ENCODE data around the gene ERICH6. TPM values are rescaled to one million over a fixed set of nuclear protein-coding genes. Genes with fewer than 3 reads are reported as not detected.

ERICH6 gene
- total RNA-seq (2021): not detected in 2 replicates
- Bru-seq, nascent RNA: percentile 31 among the genes with signal in this experiment
- percentile 31 among the genes with signal in this experiment for BruChase-seq, experiment 1, labeled RNA remaining after a 2-hour chase
- BruChase-seq, experiment 2, labeled RNA remaining after a 6-hour chase: percentile 15 among the genes with signal in this experiment
- long read RNA-seq: 0 reads

DNA sequence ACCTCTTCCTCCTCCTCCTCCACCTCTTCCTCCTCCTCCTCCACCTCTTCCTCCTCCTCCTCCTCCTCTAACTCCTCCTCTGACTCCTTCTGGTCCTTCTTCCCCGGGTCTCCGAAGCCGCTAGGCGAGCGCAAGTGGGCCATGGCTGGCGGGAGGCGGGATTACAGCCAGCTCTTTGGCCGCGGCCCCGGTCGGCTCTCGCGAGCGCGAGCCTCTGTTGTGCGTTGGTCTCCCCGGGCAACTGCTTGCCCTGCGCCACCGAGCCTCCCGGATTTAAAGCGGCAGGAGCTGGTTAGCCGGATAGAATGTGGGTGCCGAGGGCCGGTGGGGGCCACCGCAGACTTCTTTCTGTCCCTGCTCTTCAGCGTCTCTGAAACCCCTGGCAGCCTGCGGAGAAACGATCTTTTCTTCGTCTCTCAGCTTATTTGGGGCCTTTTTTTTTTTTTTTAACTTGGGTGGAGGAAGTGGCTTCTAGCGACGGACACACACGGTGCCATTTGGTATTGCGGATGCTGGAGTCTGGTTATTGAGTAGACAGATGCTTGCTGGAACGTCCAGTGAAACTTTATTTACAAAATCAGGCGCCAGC is at the start of gene ERICH6:
Gene ERICH6, minus strand, starts transcription at position 165 of the 589 bp plus-strand sequence. Its CDS starts 22 bp downstream, at position 143.
- TF ChIP-seq EZH2 (IDR thresholded peaks at IDR 0.05; ENCODE audit: low read depth): no peak
- TF ChIP-seq, protein P1, sequence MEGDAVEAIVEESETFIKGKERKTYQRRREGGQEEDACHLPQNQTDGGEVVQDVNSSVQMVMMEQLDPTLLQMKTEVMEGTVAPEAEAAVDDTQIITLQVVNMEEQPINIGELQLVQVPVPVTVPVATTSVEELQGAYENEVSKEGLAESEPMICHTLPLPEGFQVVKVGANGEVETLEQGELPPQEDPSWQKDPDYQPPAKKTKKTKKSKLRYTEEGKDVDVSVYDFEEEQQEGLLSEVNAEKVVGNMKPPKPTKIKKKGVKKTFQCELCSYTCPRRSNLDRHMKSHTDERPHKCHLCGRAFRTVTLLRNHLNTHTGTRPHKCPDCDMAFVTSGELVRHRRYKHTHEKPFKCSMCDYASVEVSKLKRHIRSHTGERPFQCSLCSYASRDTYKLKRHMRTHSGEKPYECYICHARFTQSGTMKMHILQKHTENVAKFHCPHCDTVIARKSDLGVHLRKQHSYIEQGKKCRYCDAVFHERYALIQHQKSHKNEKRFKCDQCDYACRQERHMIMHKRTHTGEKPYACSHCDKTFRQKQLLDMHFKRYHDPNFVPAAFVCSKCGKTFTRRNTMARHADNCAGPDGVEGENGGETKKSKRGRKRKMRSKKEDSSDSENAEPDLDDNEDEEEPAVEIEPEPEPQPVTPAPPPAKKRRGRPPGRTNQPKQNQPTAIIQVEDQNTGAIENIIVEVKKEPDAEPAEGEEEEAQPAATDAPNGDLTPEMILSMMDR (conservative IDR thresholded peaks at IDR 0.05): peak; percentile 21; the same call in 1 of the 2 replicates
- H3K27me3 ChIP-seq (ENCODE audit: insufficient read depth, low read depth): no peaks in the 10 kb centered on the region
- H3K4me3 ChIP-seq: peak within 1 kb of the TSS; percentile 72
- CTCF ChIA-PET: interaction anchor here (0.6 to 0.7 kb wide), 4 partner anchors 122 to 796 kb away, joined by 4 to 29 read pairs (median 8); no protein-coding TSS in a partner anchor
- peak within 1 kb of the TSS; percentile 91 for H3K4me2 ChIP-seq
- H4K20me1 ChIP-seq (ENCODE audit: insufficient read depth): no peaks in the 10 kb centered on the region
- H3K27ac ChIP-seq: peak within 1 kb of the TSS; percentile 36
- no peaks in the 10 kb centered on the region for H3K9me2 ChIP-seq (ENCODE audit: insufficient read depth)
- peak; percentile 75 to 94 for DNase-seq
- H3K4me1 ChIP-seq (replicated peaks; ENCODE audit: insufficient read depth): no peaks in the 10 kb centered on the region
- H3K79me2 ChIP-seq (ENCODE audit: low read depth): no peaks in the 10 kb centered on the region
- POLR2A ChIA-PET (ENCODE audit: unreplicated experiment): interaction anchor here (0.6 to 1.1 kb wide), 6 partner anchors 62 to 1189 kb away, joined by 3 to 48 read pairs (median 5); no protein-coding TSS in a partner anchor
- peak within 1 kb of the TSS; percentile 93 for H2AFZ ChIP-seq
- H3K36me3 ChIP-seq (ENCODE audit: low read depth): no peaks in the 10 kb centered on the region
- no TSS peak for BruUV-seq (replicated peaks)
- H3F3A ChIP-seq (ENCODE audit: insufficient read depth, low read depth): peaks cover 16% of the 10 kb centered on the region
- peaks cover 4% of the 10 kb centered on the region; the same call in 1 of the 2 replicates for H3K9me3 ChIP-seq (ENCODE audit: insufficient read depth, low read depth)
- intact Hi-C loops (cut with micrococcal nuclease; ENCODE audit: unreplicated experiment): loop anchor here (1.0 to 5.0 kb wide), 2 partner anchors 101 to 157 kb away; partner anchors contain the start of genes EIF2A, SELENOT and SERP1

DNA sequence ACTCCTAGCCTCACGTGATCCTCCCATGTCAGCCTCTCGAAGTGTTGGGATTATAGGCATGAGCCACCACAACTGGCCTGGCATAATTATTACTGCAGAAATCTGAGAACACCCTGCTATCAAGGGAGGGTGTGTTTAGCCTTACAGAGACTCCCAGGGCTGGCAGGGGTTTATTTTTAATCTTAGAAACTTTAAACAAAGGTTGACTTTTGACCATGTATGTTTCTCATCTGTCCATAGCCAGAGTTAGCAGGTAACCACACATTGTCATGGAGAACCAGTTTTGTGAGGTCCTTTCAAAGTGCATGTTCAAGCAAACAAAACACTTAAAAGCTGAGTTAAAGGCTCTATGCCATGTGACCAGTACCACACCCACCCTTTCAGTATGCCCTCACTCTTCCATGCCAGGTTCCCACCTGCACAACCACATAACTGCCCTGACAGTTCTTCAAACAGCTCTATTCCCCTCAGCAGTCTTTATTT is 48.1 kb upstream of the ERICH6 start:
- POLR2A ChIA-PET (ENCODE audit: unreplicated experiment): no interaction called here
- H3K4me3 ChIP-seq: no peak overlapping the region
- 0 out of 2 replicates have a peak, but pooled peaks cover 5% of the 10 kb centered on the region for H3K36me3 ChIP-seq (ENCODE audit: low read depth)
- intact Hi-C loops (cut with micrococcal nuclease; ENCODE audit: unreplicated experiment): loop anchor here (1.0 kb wide), 3 partner anchors 9 to 34 kb away; no protein-coding TSS in a partner anchor
- H3K4me1 ChIP-seq (replicated peaks; ENCODE audit: insufficient read depth): peaks cover 22% of the 10 kb centered on the region
- H3K9me2 ChIP-seq (ENCODE audit: insufficient read depth): no peaks in the 10 kb centered on the region
- peaks cover 76% of the 10 kb centered on the region for H3K79me2 ChIP-seq (ENCODE audit: low read depth)
- no peak for TF ChIP-seq EZH2 (IDR thresholded peaks at IDR 0.05; ENCODE audit: low read depth)
- TF ChIP-seq, protein P1 (conservative IDR thresholded peaks at IDR 0.05): no peak
- BruUV-seq (replicated peaks): no TSS peak
- DNase-seq: peak; percentile 61 to 93
- peak overlapping the region; percentile 59 for H3K4me2 ChIP-seq
- H3K9me3 ChIP-seq (ENCODE audit: insufficient read depth, low read depth): no peaks in the 10 kb centered on the region
- CTCF ChIA-PET: no interaction called here
- no peak overlapping the region for H2AFZ ChIP-seq
- no peaks in the 10 kb centered on the region for H3K27me3 ChIP-seq (ENCODE audit: insufficient read depth, low read depth)
- H4K20me1 ChIP-seq (ENCODE audit: insufficient read depth): 0 out of 2 replicates have a peak, but pooled peaks cover 10% of the 10 kb centered on the region
- H3F3A ChIP-seq (ENCODE audit: insufficient read depth, low read depth): peaks cover 11% of the 10 kb centered on the region; the same call in 1 of the 2 replicates
- peak overlapping the region; percentile 60 for H3K27ac ChIP-seq

DNA sequence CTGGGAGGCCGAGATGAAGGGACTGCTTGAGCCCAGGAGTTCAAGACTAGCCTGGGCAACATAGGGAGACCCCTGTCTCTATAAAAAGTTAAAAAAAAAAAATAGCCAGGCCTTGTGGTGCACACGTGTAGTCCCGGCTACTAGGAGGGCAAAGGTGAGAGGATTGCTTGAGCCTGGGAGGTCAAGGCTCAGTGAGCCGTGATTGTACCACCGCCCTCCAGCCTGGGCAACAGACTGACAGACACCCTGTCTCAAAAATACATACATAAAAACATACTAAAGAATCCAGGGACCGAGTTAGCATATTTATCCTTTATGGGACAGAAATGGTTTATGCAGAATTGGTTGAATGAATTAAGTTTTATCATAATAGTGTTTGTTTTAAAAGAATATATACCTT is 45.5 kb upstream of the ERICH6 start:
- Histone ChIP-seq H3K9me3 (ENCODE audit: insufficient read depth, low read depth) (no peaks in the 10 kb centered on the region), H3K9me2 (ENCODE audit: insufficient read depth) (no peaks in the 10 kb centered on the region), H2AFZ (no peak overlapping the region), H3F3A (ENCODE audit: insufficient read depth, low read depth) (peaks cover 12% of the 10 kb centered on the region), H3K4me3 (no peak overlapping the region), H3K27me3 (ENCODE audit: insufficient read depth, low read depth) (no peaks in the 10 kb centered on the region), H3K36me3 (ENCODE audit: low read depth) (0 out of 2 replicates have a peak, but pooled peaks cover 5% of the 10 kb centered on the region), H3K4me2 (no peak overlapping the region), H3K27ac (no peak overlapping the region), H4K20me1 (ENCODE audit: insufficient read depth) (peaks cover 11% of the 10 kb centered on the region; the same call in 1 of the 2 replicates), H3K79me2 (ENCODE audit: low read depth) (peaks cover 82% of the 10 kb centered on the region), H3K4me1 (replicated peaks; ENCODE audit: insufficient read depth) (peaks cover 28% of the 10 kb centered on the region)
- TF ChIP-seq EZH2 (IDR thresholded peaks at IDR 0.05; ENCODE audit: low read depth): no peak
- TF ChIP-seq, protein P1 (conservative IDR thresholded peaks at IDR 0.05): no peak
- POLR2A ChIA-PET (ENCODE audit: unreplicated experiment): no interaction called here
- no peak for DNase-seq
- CTCF ChIA-PET: no interaction called here
- intact Hi-C loops (cut with micrococcal nuclease; ENCODE audit: unreplicated experiment): no loop called here
- no TSS peak for BruUV-seq (replicated peaks)

Data from PC-9 (cell line).